Measurements from ENCODE around the gene KATNAL2.

Gene KATNAL2

GRCh38 chr18:47035156-47035671, 117.8 kb downstream of the KATNAL2 start, which contains the start of gene ELOA2:
TSS of gene ELOA2 (minus strand) at chr18:47035621. CDS start at chr18:47035264, 357 bp downstream.
- no peak for DNase-seq

GRCh38 chr18:47036298-47036874, 119.0 kb downstream of the KATNAL2 start:
- peak; percentile 70 for DNase-seq

- DNase-seq: no peak
These were observed 119.7 kb downstream of the KATNAL2 start for GRCh38 chr18:47036927-47037578.

GRCh38 chr18:47040982-47041381, 123.6 kb downstream of the KATNAL2 start:
- no peak for DNase-seq

- no peak for DNase-seq
These were observed 133.1 kb downstream of the KATNAL2 start for GRCh38 chr18:47050468-47050867.

GRCh38 chr18:47054369-47054768, 137.0 kb downstream of the KATNAL2 start:
- no peak for DNase-seq

GRCh38 chr18:47062471-47062870, 145.1 kb downstream of the KATNAL2 start:
- no peak for DNase-seq

GRCh38 chr18:47063096-47063495, 145.7 kb downstream of the KATNAL2 start:
- no peak for DNase-seq

- DNase-seq: no peak
These were observed 150.2 kb downstream of the KATNAL2 start for GRCh38 chr18:47067648-47068047.

- DNase-seq: no peak
These were observed 157.9 kb downstream of the KATNAL2 start for GRCh38 chr18:47075098-47075883.

GRCh38 chr18:47077111-47077510, 159.7 kb downstream of the KATNAL2 start:
- DNase-seq: no peak

- no peak for DNase-seq
These were observed 163.5 kb downstream of the KATNAL2 start for GRCh38 chr18:47080872-47081271.

- no peak for DNase-seq
These were observed 164.2 kb downstream of the KATNAL2 start for GRCh38 chr18:47081578-47081977.

- DNase-seq: no peak
These were observed 170.3 kb downstream of the KATNAL2 start for GRCh38 chr18:47087676-47088075.

GRCh38 chr18:47095810-47096209, 178.4 kb downstream of the KATNAL2 start:
- no peak for DNase-seq

GRCh38 chr18:47100212-47100831, 182.9 kb downstream of the KATNAL2 start:
- DNase-seq: peak; percentile 61

- DNase-seq: no peak
These were observed 191.0 kb downstream of the KATNAL2 start for GRCh38 chr18:47108373-47108772.

- no peak for DNase-seq
These were observed 191.6 kb downstream of the KATNAL2 start for GRCh38 chr18:47108998-47109405.

GRCh38 chr18:47109720-47110119, 192.3 kb downstream of the KATNAL2 start:
- DNase-seq: no peak

- no peak for DNase-seq
These were observed 193.3 kb downstream of the KATNAL2 start for GRCh38 chr18:47110492-47111274.

GRCh38 chr18:47113796-47114540, 196.6 kb downstream of the KATNAL2 start:
- no peak for DNase-seq

GRCh38 chr18:47115205-47115604, 197.8 kb downstream of the KATNAL2 start:
- DNase-seq: no peak

All from NCI-H1105 treated with DMSO at 0.1 percent for 48 hours (cell line).